Hepatocyte (in vitro differentiated cells): ENCODE data around the gene MICAL2. TPM values are rescaled to one million over a fixed set of nuclear protein-coding genes. Genes with fewer than 3 reads are reported as not detected.

Experiments used
- DNase-seq: peaks from one replicate; pipeline ENCODE4 v3.0.0-alpha.2; 2016; ENCODE audit warnings: low spot score
- H2AFZ ChIP-seq: fragments of 200-600 bp; sonication (generic); 2 replicates; pipeline ENCODE4 v1.6.0; 2016; ENCODE audit warnings: antibody characterized with exemption, mild to moderate bottlenecking
- H3K27ac ChIP-seq: fragments of 200-600 bp; sonication (generic); 2 replicates; pipeline ENCODE4 v1.5.1; 2016; ENCODE audit warnings: mild to moderate bottlenecking
- H3K27me3 ChIP-seq: fragments of 200-600 bp; sonication (generic); 2 replicates; pipeline ENCODE4 v1.6.1; 2016
- H3K36me3 ChIP-seq: fragments of 200-600 bp; sonication (generic); replicated peaks from 2 replicates; pipeline ENCODE4 v1.5.1; 2016; ENCODE audit warnings: low read depth; ENCODE audit not compliant: insufficient read depth
- H3K4me1 ChIP-seq: fragments of 200-600 bp; sonication (generic); 2 replicates; pipeline ENCODE4 v1.5.1; 2016; ENCODE audit warnings: mild to moderate bottlenecking, moderate library complexity; ENCODE audit not compliant: insufficient read depth
- H3K4me2 ChIP-seq: fragments of 200-600 bp; sonication (generic); 2 replicates; pipeline ENCODE4 v1.6.0; 2016
- H3K4me3 ChIP-seq: fragments of 200-600 bp; sonication (generic); 2 replicates; pipeline ENCODE4 v1.5.1; 2016; ENCODE audit warnings: mild to moderate bottlenecking
- H3K79me2 ChIP-seq: fragments of 200-600 bp; sonication (generic); 2 replicates; pipeline ENCODE4 v1.6.0; 2017; ENCODE audit warnings: mild to moderate bottlenecking
- H3K9me2 ChIP-seq: fragments of 200-600 bp; sonication (generic); replicated peaks from 2 replicates; pipeline ENCODE4 v1.6.0; 2017; ENCODE audit warnings: mild to moderate bottlenecking; ENCODE audit not compliant: insufficient read depth
- H3K9me3 ChIP-seq: fragments of 200-600 bp; sonication (generic); 2 replicates; pipeline ENCODE4 v1.5.1; 2016; ENCODE audit warnings: low read depth, mild to moderate bottlenecking
- H4K20me1 ChIP-seq: fragments of 200-600 bp; sonication (generic); 2 replicates; pipeline ENCODE4 v1.6.0; 2016; ENCODE audit warnings: mild to moderate bottlenecking; ENCODE audit not compliant: insufficient read depth, poor library complexity, severe bottlenecking
- CTCF ChIP-seq: fragments of 200-600 bp; sonication (generic); IDR thresholded peaks from 2 replicates; pipeline ENCODE4 v1.5.1; 2016; ENCODE audit warnings: antibody characterized with exemption, mild to moderate bottlenecking; ENCODE audit not compliant: poor library complexity
- EZH2 ChIP-seq: fragments of 200-600 bp; sonication (generic); IDR thresholded peaks from 2 replicates; pipeline ENCODE4 v1.6.1; 2016; ENCODE audit warnings: antibody characterized with exemption, mild to moderate bottlenecking, borderline replicate concordance
- EZH2phosphoT487 ChIP-seq: fragments of 200-600 bp; sonication (generic); IDR thresholded peaks from one replicate; pipeline ENCODE4 v1.6.1; 2018; ENCODE audit warnings: antibody characterized with exemption, mild to moderate bottlenecking, low read depth, moderate library complexity; ENCODE audit not compliant: unreplicated experiment, severe bottlenecking
- WGBS: methylation state at CpG from one replicate; pipeline ENCODE4 v1.1.6; 2016; ENCODE audit warnings: low lambda C conversion rate; ENCODE audit errors: missing lambda C conversion rate; 5-methylcytosine and 5-hydroxymethylcytosine counted together
- polyA plus RNA-seq: library from polyadenylated mRNA; unstranded; fragments of >200 nt; fragmentation: Nextera tagmentation; extraction: Ambion mirVana; gene quantifications from 2 replicates; pipeline ENCODE4 v1.2.1, GENCODE V29; 2016
- total RNA-seq: library from RNA; depleted of rRNA; stranded (reverse); fragments of >200 nt; gene quantifications from 2 replicates; pipeline ENCODE4 v1.2.3, GENCODE V29; 2014

MICAL2 gene
- total and polyA plus RNA-seq, 2 experiments from 2014 or later, result 36.8 to 56.0 TPM

- DNase-seq, result peak; percentile 75
- Histone ChIP-seq H3K4me2 (peak overlapping the region; percentile 19), H3K79me2 (peaks cover 27% of the 10 kb centered on the region), H3K4me1 (peaks cover 18% of the 10 kb centered on the region), H3K9me2 (no peaks in the 10 kb centered on the region), H4K20me1 (no peaks in the 10 kb centered on the region), H3K9me3 (no peaks in the 10 kb centered on the region), H3K27ac (peak overlapping the region; percentile 90), H3K4me3 (no peak overlapping the region), H3K27me3 (no peaks in the 10 kb centered on the region), H2AFZ (no peak overlapping the region), H3K36me3 (no peaks in the 10 kb centered on the region)
- TF ChIP-seq EZH2 (no peak), CTCF (no peak), EZH2phosphoT487 (no peak)
- WGBS, result 33% methylated on average over 4 of the region's 4 CpGs
Measured at GRCh38 chr11:12125609-12126149, 15.3 kb downstream of the MICAL2 start.

- H3K4me1 ChIP-seq, result peaks cover 18% of the 10 kb centered on the region
- peak overlapping the region; percentile 90 for H3K27ac ChIP-seq
- peaks cover 24% of the 10 kb centered on the region for H3K79me2 ChIP-seq
Measured at GRCh38 chr11:12126344-12127019, 16.1 kb downstream of the MICAL2 start.

GRCh38 chr11:12127206-12127898 lies 17.0 kb downstream of the MICAL2 start:
- H3K27me3 ChIP-seq, result no peaks in the 10 kb centered on the region
- H3K9me3 ChIP-seq, result no peaks in the 10 kb centered on the region
- TF ChIP-seq EZH2, result no peak
- TF ChIP-seq CTCF, result no peak
- no peak for TF ChIP-seq EZH2phosphoT487
- H3K4me2 ChIP-seq, result no peak overlapping the region
- H3K9me2 ChIP-seq, result no peaks in the 10 kb centered on the region
- no peaks in the 10 kb centered on the region for H4K20me1 ChIP-seq
- H3K79me2 ChIP-seq, result peaks cover 28% of the 10 kb centered on the region
- DNase-seq, result no peak
- H3K4me3 ChIP-seq, result no peak overlapping the region
- H3K36me3 ChIP-seq, result no peaks in the 10 kb centered on the region
- no peak overlapping the region for H2AFZ ChIP-seq
- H3K4me1 ChIP-seq, result peaks cover 18% of the 10 kb centered on the region
- 68% methylated on average over 4 of the region's 4 CpGs for WGBS
- H3K27ac ChIP-seq, result peak overlapping the region; percentile 90

More at GRCh38 chr11:12126344-12127019, 16.1 kb downstream of the MICAL2 start:
- H3K9me3 ChIP-seq, result no peaks in the 10 kb centered on the region
- no peaks in the 10 kb centered on the region for H3K9me2 ChIP-seq
- TF ChIP-seq EZH2phosphoT487 (no peak), EZH2 (no peak), CTCF (peak; percentile 7)
- H3K27me3 ChIP-seq, result no peaks in the 10 kb centered on the region
- H4K20me1 ChIP-seq, result no peaks in the 10 kb centered on the region
- DNase-seq, result peak; percentile 62
- no peak overlapping the region for H2AFZ ChIP-seq
- 62% methylated on average over 4 of the region's 4 CpGs for whole genome bisulfite sequencing
- H3K4me3 ChIP-seq, result no peak overlapping the region
- peak overlapping the region; percentile 6 for H3K4me2 ChIP-seq
- no peaks in the 10 kb centered on the region for H3K36me3 ChIP-seq
